ENCODE measurements around the gene CLMP. TPM values are rescaled to one million over a fixed set of nuclear protein-coding genes. Genes with fewer than 3 reads are reported as not detected.
"Not testable (repeated sequence)": the region's sequence is repeated elsewhere in the genome, so short reads cannot be mapped to it uniquely, and the experiment has no call there.

CLMP gene
- total RNA-seq, 1 experiment from 2014 or later = 3.2 TPM

- no TSS peak for BruUV-seq (replicated peaks)
- intact Hi-C loops (cut with micrococcal nuclease) = no loop called here
Observed at GRCh38 chr11:123152951-123153350, 42.1 kb downstream of the CLMP start.

GRCh38 chr11:123152346-123152745 is 42.7 kb downstream of the CLMP start:
- H3K36me3 ChIP-seq (ENCODE audit: control insufficient read depth in 1 of 2, insufficient read depth in 2 of 2, low read length in 2 of 2); H2AFZ ChIP-seq (ENCODE audit: low read depth, low read length, poor library complexity, severe bottlenecking); RAD21 ChIA-PET (ENCODE audit: low non-redundant PET in 1 of 2, low total read pairs in 2 of 2, uncharacterized antibody in 2 of 2, unreplicated experiment in 2 of 2); DNase-seq (ENCODE audit: low read depth, low spot score); H3K4me3 ChIP-seq (replicated peaks in 1 of 2; ENCODE audit: low read depth in 1 of 2, low read length in 2 of 2); intact Hi-C loops (cut with micrococcal nuclease); BruUV-seq (replicated peaks); H3K4me1 ChIP-seq (ENCODE audit: control insufficient read depth in 1 of 2, insufficient read depth in 2 of 2, low read length in 2 of 2); H3K27ac ChIP-seq (ENCODE audit: low read depth, low read length); H3K79me2 ChIP-seq (ENCODE audit: insufficient read depth, low read length); H3K4me2 ChIP-seq (ENCODE audit: low read length); H3K27me3 ChIP-seq (ENCODE audit: insufficient read depth, low read length); H3K9me2 ChIP-seq (ENCODE audit: insufficient read depth); POLR2A ChIA-PET; ATAC-seq; H3K9ac ChIP-seq (ENCODE audit: low read length); H4K20me1 ChIP-seq (ENCODE audit: insufficient read depth); H3K9me3 ChIP-seq (ENCODE audit: control insufficient read depth in 1 of 2, insufficient read depth in 1 of 2, low read depth in 1 of 2, low read length in 2 of 2): not testable (repeated sequence)
- CTCF ChIA-PET = interaction anchor here (1.0 to 1.2 kb wide), 2 partner anchors 11 to 13 kb away, joined by 3 to 5 read pairs; no protein-coding TSS in a partner anchor

More at GRCh38 chr11:123152951-123153350, 42.1 kb downstream of the CLMP start:
- H3K27me3 ChIP-seq (ENCODE audit: insufficient read depth, low read length) = no peaks in the 10 kb centered on the region
- no peak for TF ChIP-seq EZH2 (IDR thresholded peaks at IDR 0.05)
- TF ChIP-seq SRF (IDR thresholded peaks at IDR 0.05; ENCODE audit: low read depth) = no peak
- no peak for TF ChIP-seq MAX (IDR thresholded peaks at IDR 0.05)
- TF ChIP-seq ZFX (IDR thresholded peaks at IDR 0.05) = no peak
- no peak for TF ChIP-seq FOSL1 (IDR thresholded peaks at IDR 0.05; ENCODE audit: low read depth)
- no peak for TF ChIP-seq EZH2phosphoT487 (IDR thresholded peaks at IDR 0.05; ENCODE audit: borderline replicate concordance)
- TF ChIP-seq YY1 (IDR thresholded peaks at IDR 0.05; ENCODE audit: extremely low read depth, insufficient replicate concordance, low read depth, low read length) = no peak
- TF ChIP-seq ZNF274 (IDR thresholded peaks at IDR 0.05; ENCODE audit: low read depth, low read length) = no peak
- TF ChIP-seq JUND (IDR thresholded peaks at IDR 0.05) = no peak
- no peak for TF ChIP-seq TCF7L2 (IDR thresholded peaks at IDR 0.05; ENCODE audit: borderline replicate concordance, extremely low read depth, insufficient read depth, insufficient read length)
- TF ChIP-seq, protein P1, sequence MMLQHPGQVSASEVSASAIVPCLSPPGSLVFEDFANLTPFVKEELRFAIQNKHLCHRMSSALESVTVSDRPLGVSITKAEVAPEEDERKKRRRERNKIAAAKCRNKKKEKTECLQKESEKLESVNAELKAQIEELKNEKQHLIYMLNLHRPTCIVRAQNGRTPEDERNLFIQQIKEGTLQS (IDR thresholded peaks at IDR 0.05) = no peak
- TF ChIP-seq EGR1 (IDR thresholded peaks at IDR 0.05; ENCODE audit: low read depth) = no peak
- H3K9me2 ChIP-seq (ENCODE audit: insufficient read depth) = no peaks in the 10 kb centered on the region
- no peak overlapping the region for H3K4me2 ChIP-seq (ENCODE audit: low read length)
- ChIA-PET CTCF (interaction anchor here (0.9 to 1.0 kb wide), 2 partner anchors 9 to 10 kb away, joined by 3 to 5 read pairs; no protein-coding TSS in a partner anchor), POLR2A (no interaction called here), RAD21 (ENCODE audit: low non-redundant PET in 1 of 2, low total read pairs in 2 of 2, uncharacterized antibody in 2 of 2, unreplicated experiment in 2 of 2) (no interaction called here)
- ATAC-seq (no peak), DNase-seq (ENCODE audit: low read depth, low spot score) (no peak)
- H3K27ac ChIP-seq (ENCODE audit: low read depth, low read length) = no peak overlapping the region
- no peak overlapping the region for H3K9ac ChIP-seq (ENCODE audit: low read length)
- no peaks in the 10 kb centered on the region for H3K79me2 ChIP-seq (ENCODE audit: insufficient read depth, low read length)
- H3K9me3 ChIP-seq (ENCODE audit: control insufficient read depth in 1 of 2, insufficient read depth in 1 of 2, low read depth in 1 of 2, low read length in 2 of 2) = peaks cover 0 to 6% of the 10 kb centered on the region in 2 experiments; a peak in 1 of 4 replicates
- no peaks in the 10 kb centered on the region; a peak in 1 of 4 replicates for H3K4me1 ChIP-seq (ENCODE audit: control insufficient read depth in 1 of 2, insufficient read depth in 2 of 2, low read length in 2 of 2)
- H3K4me3 ChIP-seq (replicated peaks in 1 of 2; ENCODE audit: low read depth in 1 of 2, low read length in 2 of 2) = no peak overlapping the region
- H4K20me1 ChIP-seq (ENCODE audit: insufficient read depth) = no peaks in the 10 kb centered on the region
- no peaks in the 10 kb centered on the region for H3K36me3 ChIP-seq (ENCODE audit: control insufficient read depth in 1 of 2, insufficient read depth in 2 of 2, low read length in 2 of 2)
- no peak overlapping the region for H2AFZ ChIP-seq (ENCODE audit: low read depth, low read length, poor library complexity, severe bottlenecking)

Data from HCT116 (cell line).